ENCODE results near the gene PDK2.
A peak's percentile ranks its signal among the peaks of the same experiment; 100 is the strongest.

Gene PDK2

GRCh38 chr17:50102164-50102991, 7.2 kb downstream of the PDK2 start:
- DNase-seq: no peak

DNA sequence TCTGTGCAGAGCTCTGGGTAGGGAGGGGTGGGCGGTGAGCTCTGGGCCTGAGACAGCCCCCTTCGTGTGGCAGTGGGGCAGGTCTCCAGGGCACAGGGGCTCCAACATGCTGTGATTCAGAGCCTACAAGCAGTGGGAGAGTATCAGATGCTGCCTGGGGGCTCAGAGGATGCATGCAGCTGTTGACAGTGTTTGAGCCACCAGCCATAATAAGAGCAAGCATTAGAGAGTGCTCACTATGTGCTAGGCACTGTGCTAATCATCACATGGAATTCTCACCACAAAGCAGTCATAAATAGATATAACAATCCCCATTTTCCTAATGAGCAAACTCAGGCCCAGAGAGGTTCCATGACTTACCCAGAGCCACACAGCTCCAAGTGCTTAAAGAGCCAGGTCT, 8.1 kb downstream of the PDK2 start:
- no peak for DNase-seq

DNA sequence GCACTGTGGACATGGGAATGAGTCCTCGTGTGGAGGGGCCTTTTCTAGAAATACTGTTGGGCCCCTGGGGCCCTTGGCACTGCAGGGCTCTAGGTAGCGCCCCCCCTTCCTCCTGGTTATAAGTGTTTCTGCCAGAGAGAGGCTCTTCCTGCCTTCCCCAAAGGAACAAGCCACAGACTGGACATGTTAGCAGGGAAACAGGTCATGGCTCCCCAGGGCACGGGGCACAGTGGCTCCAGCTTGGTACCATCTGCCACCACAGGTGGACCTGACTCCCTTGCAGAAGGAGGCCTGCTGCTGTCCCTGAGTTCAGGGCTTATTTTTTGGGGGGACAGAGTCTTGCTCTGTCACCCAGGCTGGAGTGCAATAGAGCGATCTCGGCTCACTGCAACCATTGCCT, 8.8 kb downstream of the PDK2 start:
- DNase-seq: no peak

- DNase-seq: no peak
Measured at GRCh38 chr17:50105811-50106210, 10.7 kb downstream of the PDK2 start.

DNA sequence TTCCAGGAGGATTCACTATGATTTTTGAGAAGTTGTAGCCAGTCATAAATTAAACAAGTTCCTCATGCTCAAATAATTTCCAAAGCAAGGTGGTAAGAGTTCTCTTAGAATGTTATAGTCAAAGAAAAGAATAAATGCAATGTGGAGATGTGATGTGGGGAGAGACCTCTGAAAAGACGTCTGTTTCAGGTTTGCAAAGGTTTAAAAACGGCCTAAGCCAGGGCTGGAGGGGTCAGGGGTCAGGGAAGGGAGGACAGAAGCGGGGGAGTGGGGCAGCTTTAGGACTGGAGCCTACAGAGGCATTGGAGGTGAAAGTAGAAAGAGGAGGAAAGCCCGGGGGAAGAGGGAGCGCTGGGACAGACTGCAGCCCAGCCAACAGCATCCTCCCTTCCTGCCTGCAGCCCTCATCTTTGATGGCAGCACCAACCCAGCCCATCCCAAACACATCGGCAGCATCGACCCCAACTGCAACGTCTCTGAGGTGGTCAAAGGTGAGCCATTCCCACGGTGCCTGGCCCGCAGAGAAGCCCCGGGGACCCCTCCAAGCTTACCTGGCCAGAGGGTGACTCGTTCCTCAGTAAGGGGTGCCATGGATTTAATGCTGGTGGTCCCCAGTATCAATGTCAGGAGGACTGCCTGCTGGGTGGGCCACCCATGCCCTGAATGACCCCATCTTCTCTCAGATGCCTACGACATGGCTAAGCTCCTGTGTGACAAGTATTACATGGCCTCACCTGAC, 11.4 kb downstream of the PDK2 start:
- DNase-seq: no peak

- no peak for DNase-seq
Measured at GRCh38 chr17:50107790-50108414, 12.8 kb downstream of the PDK2 start.

DNA sequence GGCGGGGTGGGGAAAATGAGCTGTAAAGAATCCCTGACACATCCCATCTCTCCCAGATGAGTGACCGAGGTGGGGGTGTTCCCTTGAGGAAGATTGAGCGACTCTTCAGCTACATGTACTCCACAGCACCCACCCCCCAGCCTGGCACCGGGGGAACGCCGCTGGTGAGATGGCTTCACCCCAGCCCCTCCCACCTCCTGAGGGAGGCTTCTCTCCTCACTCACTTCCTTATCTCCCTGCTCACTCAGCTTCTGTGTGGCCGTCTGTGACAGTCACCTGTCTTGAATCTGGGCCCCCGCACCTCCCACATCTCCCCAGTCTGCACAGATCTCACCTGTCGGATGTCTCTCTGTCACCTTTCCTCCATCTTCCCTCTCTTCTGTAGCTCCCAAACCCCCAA, 13.4 kb downstream of the PDK2 start:
- DNase-seq: no peak

DNA sequence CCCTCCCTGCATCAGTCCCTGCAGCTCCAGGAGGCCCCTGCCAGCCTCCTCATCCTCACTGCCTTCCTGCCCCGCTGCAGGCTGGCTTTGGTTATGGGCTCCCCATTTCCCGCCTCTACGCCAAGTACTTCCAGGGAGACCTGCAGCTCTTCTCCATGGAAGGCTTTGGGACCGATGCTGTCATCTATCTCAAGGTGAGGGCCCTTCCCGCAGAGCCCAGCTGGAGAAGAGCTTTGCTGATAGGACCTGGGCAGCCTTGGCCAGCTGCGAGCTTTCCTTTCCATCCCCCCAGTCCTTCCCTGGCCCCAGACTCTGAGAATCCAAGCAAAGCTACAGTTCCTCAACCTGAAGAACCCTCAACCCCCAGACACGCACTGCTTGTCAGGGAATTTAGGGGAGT, 14.1 kb downstream of the PDK2 start:
- no peak for DNase-seq

DNA sequence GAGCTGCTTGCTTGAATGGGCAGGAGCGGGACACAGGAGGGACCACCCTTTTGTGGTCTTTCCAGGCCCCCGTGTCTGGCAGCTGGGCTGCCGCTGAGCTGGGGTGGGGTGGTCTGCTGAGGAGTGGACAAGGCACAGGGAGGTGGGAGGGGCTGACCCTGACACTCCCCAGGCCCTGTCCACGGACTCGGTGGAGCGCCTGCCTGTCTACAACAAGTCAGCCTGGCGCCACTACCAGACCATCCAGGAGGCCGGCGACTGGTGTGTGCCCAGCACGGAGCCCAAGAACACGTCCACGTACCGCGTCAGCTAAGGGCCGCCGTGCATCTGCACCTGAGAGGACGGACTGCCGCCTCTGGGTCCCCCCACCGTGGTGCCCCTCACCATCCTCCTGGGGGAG, 14.6 kb downstream of the PDK2 start:
- DNase-seq: no peak

GRCh38 chr17:50110591-50111349, 15.6 kb downstream of the PDK2 start:
- no peak for DNase-seq

GRCh38 chr17:50111673-50112655, 16.8 kb downstream of the PDK2 start:
- DNase-seq: no peak

- DNase-seq: no peak
Measured at GRCh38 chr17:50112694-50113093, 17.5 kb downstream of the PDK2 start.

DNA sequence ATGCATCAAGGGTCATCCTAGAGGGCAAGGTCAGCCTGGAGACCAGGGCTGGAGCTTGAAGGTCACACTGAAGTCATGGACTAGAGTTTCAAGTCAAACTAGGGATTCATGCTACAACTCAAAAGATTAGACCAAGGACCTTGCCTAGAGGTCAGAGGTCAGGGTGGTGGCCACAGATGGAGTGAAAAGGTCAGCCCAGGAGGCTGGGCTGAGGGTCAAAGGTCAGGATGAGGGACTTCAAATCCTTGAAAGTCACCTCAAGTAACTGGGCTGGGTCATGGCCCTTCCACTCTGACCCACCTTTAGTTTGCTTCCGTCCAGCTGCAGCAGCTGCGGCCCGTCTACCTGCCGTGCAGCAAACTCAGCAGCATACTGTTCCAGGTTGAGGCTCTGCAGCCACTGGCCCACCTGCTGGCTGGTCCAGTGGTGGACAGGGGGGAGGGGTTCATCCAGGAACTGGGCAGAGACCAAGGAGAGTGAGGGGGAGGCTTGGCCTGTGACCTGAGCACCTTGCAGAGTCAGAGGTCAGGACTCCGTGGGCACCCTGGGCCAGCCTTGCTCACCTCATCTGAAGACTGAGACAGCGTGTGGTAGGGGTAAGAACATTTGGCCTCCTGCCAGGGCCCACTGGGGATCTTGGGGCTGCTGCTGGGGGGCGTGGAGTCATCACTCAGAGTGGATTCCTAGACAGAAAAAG, 18.6 kb downstream of the PDK2 start:
- DNase-seq: no peak

DNA sequence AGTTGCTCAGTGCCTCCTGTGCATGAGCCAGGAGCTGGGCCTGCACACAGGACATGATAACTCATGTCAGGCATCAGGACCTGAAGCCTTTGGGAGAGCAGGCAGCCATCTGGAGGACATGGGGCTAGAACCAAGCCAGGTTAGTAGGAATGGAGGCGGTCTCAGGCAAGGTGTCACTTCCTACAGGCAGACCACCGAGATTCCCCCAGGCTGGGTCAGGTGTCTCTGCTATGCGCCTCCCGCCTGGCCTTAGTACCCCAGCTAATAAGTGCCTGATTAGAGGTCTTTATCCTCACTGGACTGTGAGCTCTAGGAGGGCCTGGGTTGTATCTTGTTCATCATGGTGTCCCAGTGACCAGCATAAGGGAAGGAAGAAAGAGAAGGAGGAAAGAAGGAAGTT, 19.2 kb downstream of the PDK2 start:
- no peak for DNase-seq

- DNase-seq: peak; percentile 66
Measured at GRCh38 chr17:50114849-50115357, 19.8 kb downstream of the PDK2 start.

DNA sequence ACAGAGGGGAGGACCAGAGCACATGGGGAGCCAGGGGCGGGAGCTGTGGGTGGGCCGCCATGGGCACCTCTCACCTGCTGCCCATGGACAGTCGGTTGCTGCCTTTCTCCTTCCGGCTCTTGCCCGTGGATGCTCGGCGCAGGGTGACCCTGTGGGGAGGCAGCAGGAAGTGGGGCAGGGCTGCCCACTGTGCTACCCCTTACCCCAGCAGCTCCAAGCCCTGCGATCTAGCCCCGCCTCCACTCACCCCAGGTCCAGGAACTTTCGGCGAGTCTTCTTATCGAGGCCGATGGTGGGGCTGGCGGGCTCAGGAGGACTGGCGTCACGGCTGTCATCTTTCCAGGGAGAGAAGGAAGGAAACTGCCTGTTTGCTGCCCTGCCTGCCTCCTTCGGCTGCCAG, 20.6 kb downstream of the PDK2 start:
- no peak for DNase-seq

- DNase-seq: peak; percentile 66
Measured at GRCh38 chr17:50117202-50118051, 22.3 kb downstream of the PDK2 start.

DNA sequence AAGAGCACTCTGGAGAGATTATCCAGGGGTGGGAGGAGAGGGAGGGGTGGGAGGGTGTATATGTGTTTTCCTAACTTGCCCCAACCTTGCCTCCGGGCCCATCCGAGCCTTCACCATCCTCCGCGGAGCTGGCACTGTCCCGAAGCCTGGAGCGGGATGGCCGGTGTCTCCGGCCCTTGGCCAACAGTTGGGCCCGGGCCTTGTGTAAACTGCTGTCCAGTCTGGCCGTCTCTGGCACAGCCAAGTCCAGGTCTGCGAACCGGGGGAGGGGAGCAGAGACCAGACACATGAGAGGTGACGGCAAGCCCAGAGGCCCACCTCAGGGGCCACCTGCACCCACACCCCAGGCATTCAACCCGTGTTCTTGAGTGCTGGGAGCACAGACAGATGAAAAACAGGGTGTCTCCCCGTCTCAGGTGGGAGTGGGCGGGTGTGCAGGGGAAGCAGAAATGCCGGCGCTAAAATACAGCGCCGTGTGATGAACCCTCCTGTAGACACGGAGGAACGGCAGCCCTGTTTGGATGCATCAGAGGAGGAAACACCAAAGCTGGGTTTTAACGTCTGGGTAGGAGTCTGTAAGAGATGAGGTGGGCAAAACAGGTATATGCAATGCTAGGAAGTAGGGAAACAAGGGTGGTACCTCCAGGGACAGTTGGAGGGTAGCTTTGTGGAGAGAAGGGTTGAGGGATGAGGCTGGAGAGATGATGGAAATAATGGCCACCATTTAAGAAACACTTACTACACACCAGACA, 23.1 kb downstream of the PDK2 start:
- DNase-seq: no peak

GRCh38 chr17:50118828-50119218, 23.7 kb downstream of the PDK2 start:
- DNase-seq: no peak

Measured in CD4-positive, alpha-beta T cell treated with Interleukin-21 for 1 hour (primary cell).